Measurements from ENCODE around the gene KANSL1. TPM values are rescaled to one million over a fixed set of nuclear protein-coding genes. Genes with fewer than 3 reads are reported as not detected.

The KANSL1 gene
- total RNA-seq, 2 experiments from 2014 or later, result 54.4 to 55.3 TPM

- CTCF ChIA-PET, result interaction anchor here (1.0 kb wide), 2 partner anchors 18 to 25 kb away, joined by 3 to 4 read pairs; partner anchors contain the start of gene KANSL1
Measured at GRCh38 chr17:46167826-46168569, 25.2 kb downstream of the KANSL1 start.

GRCh38 chr17:46167267-46167666 lies 26.0 kb downstream of the KANSL1 start:
- intact Hi-C loops (cut with micrococcal nuclease), result no loop called here
- ChIA-PET CTCF (interaction anchor here (1.0 to 1.2 kb wide), 3 partner anchors 10 to 26 kb away, joined by 3 to 4 read pairs (median 3); partner anchors contain the start of gene KANSL1), POLR2A (interaction anchor here (1.8 kb wide), 1 partner anchor 26 kb away, joined by 4 read pairs; the partner anchor contains the start of gene KANSL1)
- peaks cover 82% of the 10 kb centered on the region for H3K4me1 Mint-ChIP-seq (ENCODE audit: low read depth)
- peak overlapping the region; percentile 40 for H3K27ac Mint-ChIP-seq
- ATAC-seq (no peak), DNase-seq (no peak)
- no peak overlapping the region for H3K4me3 Mint-ChIP-seq
- H3K27me3 Mint-ChIP-seq, result no peaks in the 10 kb centered on the region
- TF ChIP-seq CTCF (IDR thresholded peaks at IDR 0.05), result no peak
- peaks cover 60% of the 10 kb centered on the region for H3K36me3 Mint-ChIP-seq (ENCODE audit: low read depth)
- no peaks in the 10 kb centered on the region for H3K9me3 Mint-ChIP-seq

More at GRCh38 chr17:46167826-46168569, 25.2 kb downstream of the KANSL1 start:
- H3K9me3 Mint-ChIP-seq, result no peaks in the 10 kb centered on the region
- H3K36me3 Mint-ChIP-seq (ENCODE audit: low read depth), result peaks cover 60% of the 10 kb centered on the region
- ATAC-seq, result no peak
- DNase-seq, result no peak
- peaks cover 81% of the 10 kb centered on the region for H3K4me1 Mint-ChIP-seq (ENCODE audit: low read depth)
- POLR2A ChIA-PET, result interaction anchor here (1.8 kb wide), 1 partner anchor 25 kb away, joined by 4 read pairs; the partner anchor contains the start of gene KANSL1
- no peak for TF ChIP-seq CTCF (IDR thresholded peaks at IDR 0.05)
- peak overlapping the region; percentile 56 for H3K27ac Mint-ChIP-seq
- intact Hi-C loops (cut with micrococcal nuclease), result no loop called here
- no peak overlapping the region for H3K4me3 Mint-ChIP-seq
- H3K27me3 Mint-ChIP-seq, result no peaks in the 10 kb centered on the region

GRCh38 chr17:46166692-46167249 lies 26.5 kb downstream of the KANSL1 start:
- no peak for TF ChIP-seq CTCF (IDR thresholded peaks at IDR 0.05)
- H3K4me1 Mint-ChIP-seq (ENCODE audit: low read depth), result peaks cover 85% of the 10 kb centered on the region
- POLR2A ChIA-PET, result interaction anchor here (0.8 to 1.8 kb wide), 3 partner anchors 13 to 27 kb away, joined by 3 to 4 read pairs (median 4); partner anchors contain the start of gene KANSL1
- no peak for DNase-seq
- intact Hi-C loops (cut with micrococcal nuclease), result no loop called here
- no peaks in the 10 kb centered on the region for H3K9me3 Mint-ChIP-seq
- H3K36me3 Mint-ChIP-seq (ENCODE audit: low read depth), result peaks cover 59% of the 10 kb centered on the region
- CTCF ChIA-PET, result interaction anchor here (0.6 to 1.2 kb wide), 3 partner anchors 9 to 122 kb away, joined by 3 read pairs; no protein-coding TSS in a partner anchor
- H3K4me3 Mint-ChIP-seq, result no peak overlapping the region
- H3K27ac Mint-ChIP-seq, result peak overlapping the region; percentile 58
- H3K27me3 Mint-ChIP-seq, result no peaks in the 10 kb centered on the region
- no peak for ATAC-seq

- peaks cover 81% of the 10 kb centered on the region for H3K4me1 Mint-ChIP-seq (ENCODE audit: low read depth)
- ChIA-PET POLR2A (interaction anchor here (0.8 to 2.5 kb wide), 3 partner anchors 8 to 26 kb away, joined by 3 to 9 read pairs (median 4); no protein-coding TSS in a partner anchor), CTCF (interaction anchor here (0.7 to 2.0 kb wide), 7 partner anchors 13 to 107 kb away, joined by 3 to 6 read pairs (median 4); partner anchors contain the start of gene KANSL1)
- H3K36me3 Mint-ChIP-seq (ENCODE audit: low read depth), result peaks cover 37% of the 10 kb centered on the region
- no peak overlapping the region for H3K4me3 Mint-ChIP-seq
- no peak for DNase-seq
- H3K27ac Mint-ChIP-seq, result peak overlapping the region; percentile 50
- no peak for TF ChIP-seq CTCF (IDR thresholded peaks at IDR 0.05)
- intact Hi-C loops (cut with micrococcal nuclease), result no loop called here
- no peaks in the 10 kb centered on the region for H3K9me3 Mint-ChIP-seq
- no peaks in the 10 kb centered on the region for H3K27me3 Mint-ChIP-seq
- no peak for ATAC-seq
Measured at GRCh38 chr17:46163929-46164594, 29.2 kb downstream of the KANSL1 start.
